Fibroblast of villous mesenchyme (primary cell): ENCODE results near the gene ITIH1. TPM values are rescaled to one million over a fixed set of nuclear protein-coding genes. Genes with fewer than 3 reads are reported as not detected.
"Not testable (repeated sequence)": the region's sequence is repeated elsewhere in the genome, so short reads cannot be mapped to it uniquely, and the experiment has no call there.

ENCODE experiments used
- DNase-seq: peaks from one replicate; pipeline ENCODE4 v3.0.0-alpha.2; 2010; ENCODE audit warnings: low read depth
- H3K4me3 ChIP-seq: 2 replicates; pipeline ENCODE4 v1.5.1; 2011; ENCODE audit warnings: low read depth, mild to moderate bottlenecking, low read length
- total RNA-seq: library from RNA; depleted of rRNA; stranded (reverse); fragments of >200 nt; gene quantifications from 2 replicates; pipeline ENCODE4 v1.2.3, GENCODE V29; 2012
- TF ChIP-seq, protein P1 (sequence below): IDR thresholded peaks from 2 replicates; pipeline ENCODE4 v1.5.1; 2012; ENCODE audit warnings: low read depth, mild to moderate bottlenecking, low read length; ENCODE audit not compliant: insufficient read depth

The ITIH1 gene, protein sequence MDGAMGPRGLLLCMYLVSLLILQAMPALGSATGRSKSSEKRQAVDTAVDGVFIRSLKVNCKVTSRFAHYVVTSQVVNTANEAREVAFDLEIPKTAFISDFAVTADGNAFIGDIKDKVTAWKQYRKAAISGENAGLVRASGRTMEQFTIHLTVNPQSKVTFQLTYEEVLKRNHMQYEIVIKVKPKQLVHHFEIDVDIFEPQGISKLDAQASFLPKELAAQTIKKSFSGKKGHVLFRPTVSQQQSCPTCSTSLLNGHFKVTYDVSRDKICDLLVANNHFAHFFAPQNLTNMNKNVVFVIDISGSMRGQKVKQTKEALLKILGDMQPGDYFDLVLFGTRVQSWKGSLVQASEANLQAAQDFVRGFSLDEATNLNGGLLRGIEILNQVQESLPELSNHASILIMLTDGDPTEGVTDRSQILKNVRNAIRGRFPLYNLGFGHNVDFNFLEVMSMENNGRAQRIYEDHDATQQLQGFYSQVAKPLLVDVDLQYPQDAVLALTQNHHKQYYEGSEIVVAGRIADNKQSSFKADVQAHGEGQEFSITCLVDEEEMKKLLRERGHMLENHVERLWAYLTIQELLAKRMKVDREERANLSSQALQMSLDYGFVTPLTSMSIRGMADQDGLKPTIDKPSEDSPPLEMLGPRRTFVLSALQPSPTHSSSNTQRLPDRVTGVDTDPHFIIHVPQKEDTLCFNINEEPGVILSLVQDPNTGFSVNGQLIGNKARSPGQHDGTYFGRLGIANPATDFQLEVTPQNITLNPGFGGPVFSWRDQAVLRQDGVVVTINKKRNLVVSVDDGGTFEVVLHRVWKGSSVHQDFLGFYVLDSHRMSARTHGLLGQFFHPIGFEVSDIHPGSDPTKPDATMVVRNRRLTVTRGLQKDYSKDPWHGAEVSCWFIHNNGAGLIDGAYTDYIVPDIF
- total RNA-seq: not detected in 2 replicates

DNA sequence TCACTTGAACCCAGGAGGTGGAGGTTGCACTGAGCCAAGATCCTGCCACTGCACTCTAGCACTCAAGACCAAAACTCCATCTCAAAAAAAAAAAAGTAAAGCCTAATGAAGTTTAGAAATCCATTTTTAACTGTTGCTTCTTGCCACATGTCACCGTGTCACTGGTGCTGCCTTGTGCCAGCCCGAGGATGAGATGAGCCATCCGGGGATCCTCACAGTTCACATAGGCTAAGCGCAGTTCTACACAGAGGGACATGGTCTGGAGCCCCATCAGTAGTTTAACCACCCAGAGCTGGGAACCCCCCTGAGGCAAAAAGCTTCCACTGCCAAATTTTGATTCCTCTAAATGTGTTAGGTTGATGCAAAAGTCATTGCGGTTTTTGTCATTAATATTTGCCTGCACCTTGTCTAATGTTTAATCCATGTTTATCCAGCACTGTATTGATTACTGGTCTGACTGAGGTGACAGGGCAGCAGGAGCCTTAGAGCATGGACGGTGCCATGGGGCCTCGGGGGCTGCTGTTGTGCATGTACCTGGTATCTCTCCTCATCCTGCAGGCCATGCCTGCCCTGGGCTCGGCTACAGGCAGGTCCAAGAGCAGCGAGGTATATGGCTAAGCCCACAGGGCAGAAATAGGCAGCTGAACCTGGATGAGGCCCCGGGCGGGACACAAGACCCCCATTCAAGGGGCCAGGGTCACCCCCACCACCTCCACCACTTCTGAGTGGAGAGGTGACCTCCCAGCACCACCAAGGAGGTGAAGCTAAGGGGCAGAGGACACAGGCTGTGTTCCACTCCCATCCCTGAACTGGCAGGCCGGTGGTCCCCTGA is at the start of gene ITIH1:
ITIH1 (plus strand) TSS at position 473 of the 832 bp plus-strand sequence; CDS start at position 490, 17 bp downstream.
- TF ChIP-seq, protein P1, sequence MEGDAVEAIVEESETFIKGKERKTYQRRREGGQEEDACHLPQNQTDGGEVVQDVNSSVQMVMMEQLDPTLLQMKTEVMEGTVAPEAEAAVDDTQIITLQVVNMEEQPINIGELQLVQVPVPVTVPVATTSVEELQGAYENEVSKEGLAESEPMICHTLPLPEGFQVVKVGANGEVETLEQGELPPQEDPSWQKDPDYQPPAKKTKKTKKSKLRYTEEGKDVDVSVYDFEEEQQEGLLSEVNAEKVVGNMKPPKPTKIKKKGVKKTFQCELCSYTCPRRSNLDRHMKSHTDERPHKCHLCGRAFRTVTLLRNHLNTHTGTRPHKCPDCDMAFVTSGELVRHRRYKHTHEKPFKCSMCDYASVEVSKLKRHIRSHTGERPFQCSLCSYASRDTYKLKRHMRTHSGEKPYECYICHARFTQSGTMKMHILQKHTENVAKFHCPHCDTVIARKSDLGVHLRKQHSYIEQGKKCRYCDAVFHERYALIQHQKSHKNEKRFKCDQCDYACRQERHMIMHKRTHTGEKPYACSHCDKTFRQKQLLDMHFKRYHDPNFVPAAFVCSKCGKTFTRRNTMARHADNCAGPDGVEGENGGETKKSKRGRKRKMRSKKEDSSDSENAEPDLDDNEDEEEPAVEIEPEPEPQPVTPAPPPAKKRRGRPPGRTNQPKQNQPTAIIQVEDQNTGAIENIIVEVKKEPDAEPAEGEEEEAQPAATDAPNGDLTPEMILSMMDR: no peak
- no peak for DNase-seq

DNA sequence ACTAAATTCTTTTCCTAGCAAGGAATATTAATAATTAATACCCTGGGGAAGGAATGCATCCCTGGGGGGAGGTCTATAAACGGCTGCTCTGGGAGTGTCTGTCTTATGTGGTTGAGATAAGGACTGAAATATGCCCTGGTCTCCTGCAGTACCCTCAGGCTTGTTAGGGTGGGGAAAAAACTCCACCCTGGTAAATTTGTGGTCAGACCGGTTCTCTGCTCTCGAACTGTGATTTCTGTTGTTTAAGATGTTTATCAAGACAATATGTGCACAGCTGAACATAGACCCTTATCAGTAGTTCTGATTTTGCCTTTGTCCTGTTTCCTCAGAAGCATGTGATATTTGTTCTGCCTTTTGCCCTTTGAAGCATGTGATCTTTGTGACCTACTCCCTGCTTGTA is 48.6 kb upstream of the ITIH1 start:
- H3K4me3 ChIP-seq, DNase-seq: not testable (repeated sequence)

More for the DNA sequence above, at the start of gene ITIH1:
- no peak within 1 kb of the TSS for H3K4me3 ChIP-seq

DNA sequence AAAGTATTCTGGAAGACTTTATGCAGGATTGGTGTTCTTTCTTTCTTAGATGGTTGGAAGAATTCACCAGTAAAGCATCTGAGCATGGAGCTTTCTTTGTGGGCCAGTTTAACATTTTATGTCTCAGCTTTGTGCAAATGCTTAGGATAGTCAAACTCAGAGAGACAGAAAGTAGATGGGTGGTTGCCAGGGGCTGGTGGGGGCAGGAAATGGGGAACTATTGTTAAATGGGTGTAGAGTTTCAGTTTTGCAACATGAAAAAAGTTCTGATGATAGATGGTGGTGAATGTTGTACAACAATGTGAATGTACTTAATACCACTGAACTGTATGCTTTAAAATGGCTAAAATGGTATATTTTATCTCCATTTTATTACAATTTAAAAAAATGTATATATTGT is 46.7 kb upstream of the ITIH1 start:
- TF ChIP-seq, protein P1: no peak
- no peak for DNase-seq
- no peak overlapping the region for H3K4me3 ChIP-seq

DNA sequence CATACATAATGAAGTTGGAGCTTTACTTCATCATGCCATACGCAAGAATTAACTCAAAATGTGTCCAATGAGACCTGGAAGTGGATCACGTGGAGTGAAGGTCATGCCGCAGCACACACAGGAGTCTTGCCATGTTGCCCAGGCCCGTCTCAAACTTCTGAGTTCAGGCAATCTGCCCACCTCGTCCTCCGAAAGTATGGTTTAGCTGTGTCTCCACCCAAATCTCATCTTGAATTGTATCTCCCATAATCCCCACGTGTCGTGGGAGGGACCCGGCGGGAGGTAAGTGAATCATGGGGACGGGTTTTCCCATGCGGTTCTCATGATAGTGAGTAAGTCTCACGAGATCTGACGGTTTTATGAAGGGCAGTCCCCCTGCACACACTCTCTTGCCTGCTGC is 45.8 kb upstream of the ITIH1 start:
- TF ChIP-seq, protein P1: no peak
- DNase-seq: no peak
- no peak overlapping the region for H3K4me3 ChIP-seq

DNA sequence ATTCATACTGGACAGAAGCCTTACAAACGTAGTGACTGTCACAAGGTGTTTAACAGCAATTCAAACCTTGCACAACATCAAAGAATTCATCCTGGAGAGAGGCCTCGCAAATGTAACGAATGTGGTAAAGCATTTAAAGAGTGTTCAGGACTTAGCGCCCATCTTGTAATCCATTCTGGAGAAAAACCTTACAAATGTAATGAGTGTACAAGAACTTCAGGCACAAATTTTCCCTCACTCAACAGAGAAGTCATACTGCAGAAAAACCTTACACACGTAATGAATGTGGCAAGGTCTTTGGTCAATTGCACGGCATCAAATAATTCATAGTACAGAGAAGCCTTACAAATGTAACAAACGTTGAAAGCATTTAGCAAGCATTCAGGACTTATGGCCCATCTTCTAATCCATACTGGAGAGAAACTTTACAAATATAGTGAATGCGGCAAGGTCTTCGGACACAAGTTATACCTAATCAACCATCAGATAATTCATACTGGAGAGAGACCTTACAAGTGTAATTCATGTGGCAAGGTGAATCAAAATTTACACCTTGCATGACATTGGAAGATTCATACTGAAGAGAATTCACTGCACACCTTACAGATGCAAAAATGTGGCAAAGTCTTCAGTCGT is 44.0 kb upstream of the ITIH1 start:
- DNase-seq: no peak
- H3K4me3 ChIP-seq: no peak overlapping the region
- TF ChIP-seq, protein P1: no peak

DNA sequence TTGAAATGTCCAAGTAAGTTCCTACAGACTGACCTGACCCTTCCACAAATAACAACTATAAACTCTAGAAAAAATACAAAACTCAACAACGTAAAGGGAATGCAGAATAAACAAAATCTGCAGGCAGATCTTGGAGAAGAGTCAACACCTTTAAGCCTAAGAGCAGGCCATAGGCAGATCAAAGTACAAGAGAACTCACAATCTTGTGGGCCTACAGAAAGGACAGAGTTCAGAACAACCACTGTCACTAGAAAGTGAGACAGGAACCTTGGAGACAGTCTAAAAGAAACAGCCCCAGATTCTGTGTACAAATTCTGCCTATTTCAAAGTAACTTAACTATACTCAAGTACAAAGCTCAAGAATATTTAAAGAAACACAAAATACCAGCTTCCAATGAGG is 37.7 kb upstream of the ITIH1 start:
- no peak for DNase-seq
- H3K4me3 ChIP-seq: no peak overlapping the region
- TF ChIP-seq, protein P1: no peak
